GM11168 (cell line): ENCODE data around the gene STXBP2.

Source experiments
- in situ Hi-C: fragments of 300-500 bp; cut with MboI; formaldehyde crosslinking; loops from one replicate; pipeline ENCODE4 v1.12.0; 2022; ENCODE audit warnings: low sequenced_read_pairs; ENCODE audit not compliant: unreplicated experiment

STXBP2 gene

DNA sequence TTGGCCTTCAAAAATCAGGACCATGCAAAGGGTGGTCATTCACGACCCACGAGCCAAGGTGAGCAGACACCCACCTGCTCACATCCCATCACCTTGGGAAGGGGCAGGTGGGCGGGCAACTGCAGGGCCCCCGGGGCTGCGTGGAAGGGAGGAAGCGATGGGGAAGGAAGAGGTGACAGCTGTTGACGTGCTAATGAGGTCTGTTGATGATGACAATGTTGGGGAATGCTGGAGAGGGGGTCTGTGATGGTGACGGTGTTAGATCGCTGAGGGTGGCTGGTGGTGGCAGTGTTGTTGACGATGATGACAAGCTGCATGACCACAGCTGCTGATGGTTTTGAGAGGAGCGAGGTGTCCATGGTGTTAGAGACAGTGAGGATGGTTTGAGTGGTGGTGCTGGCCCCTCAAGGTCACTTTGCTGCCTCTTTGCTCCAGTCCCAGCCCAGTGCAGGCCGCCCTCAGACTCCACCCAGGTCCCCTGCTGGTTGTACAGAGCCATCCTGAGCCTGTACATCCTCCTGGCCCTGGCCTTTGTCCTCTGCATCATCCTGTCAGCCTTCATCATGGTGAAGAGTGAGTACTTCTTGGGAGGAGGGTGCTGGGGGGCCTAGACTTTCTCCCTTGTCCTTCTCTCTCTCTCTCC lies 40.9 kb downstream of the STXBP2 start:
- in situ Hi-C loops = no loop called here

DNA sequence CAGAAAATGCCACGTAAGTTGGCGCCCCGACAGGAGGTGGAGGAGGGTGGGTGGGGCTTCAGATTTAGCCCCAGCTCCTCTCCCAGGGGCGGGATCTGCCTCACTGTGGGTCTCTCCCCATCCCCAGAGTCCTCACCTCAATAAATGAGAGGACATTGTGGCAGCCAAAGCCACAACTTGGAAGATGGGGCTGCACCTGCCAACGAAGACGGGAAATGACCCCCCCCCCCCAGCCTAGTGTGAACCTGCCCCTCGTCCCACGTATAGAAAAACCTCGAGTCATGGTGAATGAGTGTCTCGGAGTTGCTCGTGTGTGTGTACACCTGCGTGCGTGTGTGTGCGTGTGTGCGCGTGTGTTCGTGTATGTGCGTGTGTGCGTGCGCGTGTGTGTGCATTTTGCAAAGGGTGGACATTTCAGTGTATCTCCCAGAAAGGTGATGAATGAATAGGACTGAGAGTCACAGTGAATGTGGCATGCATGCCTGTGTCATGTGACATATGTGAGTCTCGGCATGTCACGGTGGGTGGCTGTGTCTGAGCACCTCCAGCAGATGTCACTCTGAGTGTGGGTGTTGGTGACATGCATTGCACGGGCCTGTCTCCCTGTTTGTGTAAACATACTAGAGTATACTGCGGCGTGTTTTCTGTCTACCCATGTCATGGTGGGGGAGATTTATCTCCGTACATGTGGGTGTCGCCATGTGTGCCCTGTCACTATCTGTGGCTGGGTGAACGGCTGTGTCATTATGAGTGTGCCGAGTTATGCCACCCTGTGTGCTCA lies 42.3 kb downstream of the STXBP2 start:
- in situ Hi-C loops = no loop called here

- in situ Hi-C loops = loop anchor here (5.0 kb wide), 1 partner anchor 117 kb away; no protein-coding TSS in a partner anchor
Observed at GRCh38 chr19:7679771-7680605, 43.1 kb downstream of the STXBP2 start.

DNA sequence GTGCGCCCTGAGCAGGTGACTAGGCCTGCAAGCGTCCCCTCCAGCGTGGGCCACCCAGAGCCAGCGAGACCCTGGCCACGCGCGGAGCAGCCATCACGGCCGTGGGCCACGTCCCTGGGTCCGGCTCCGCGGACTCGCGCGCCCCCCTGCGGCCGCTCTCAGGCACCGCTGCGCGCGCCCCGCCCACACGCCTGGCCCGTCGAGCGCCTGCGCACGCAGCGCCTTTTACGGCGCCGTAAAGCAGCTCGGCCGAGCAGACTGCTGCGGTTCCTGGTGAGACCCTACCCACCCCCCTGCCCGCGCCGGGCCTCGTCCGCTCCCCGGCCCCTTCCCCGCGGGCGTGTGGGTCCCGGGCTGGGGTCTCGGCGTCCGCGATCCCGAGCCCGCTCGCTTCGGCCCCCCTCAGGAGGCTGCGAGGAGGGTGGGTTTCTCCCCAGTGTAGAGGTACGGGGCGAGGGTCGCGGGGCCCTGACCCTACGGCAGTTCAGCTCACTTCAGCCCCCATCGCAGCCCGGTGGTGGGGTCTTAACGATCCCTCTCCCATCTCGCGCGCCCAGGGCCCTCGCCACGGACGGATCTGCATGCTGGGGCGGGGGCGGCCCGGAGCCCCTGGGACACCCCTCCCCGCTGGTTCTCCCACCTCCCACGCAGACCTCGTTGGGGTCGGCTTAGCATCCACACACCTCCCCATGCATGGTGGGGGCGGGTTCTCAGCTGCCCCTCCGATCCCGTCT lies 43.9 kb downstream of the STXBP2 start, which contains the start of gene TRAPPC5:
TSS of gene TRAPPC5 (plus strand) at position 228 of the 734 bp plus-strand sequence. CDS start 1,421 bp downstream, outside the sequence.
- in situ Hi-C loops = loop anchor here (5.0 kb wide), 1 partner anchor 117 kb away; no protein-coding TSS in a partner anchor

- in situ Hi-C loops = loop anchor here (5.0 kb wide), 1 partner anchor 116 kb away; no protein-coding TSS in a partner anchor
Observed at GRCh38 chr19:7681340-7682174, 44.6 kb downstream of the STXBP2 start.

DNA sequence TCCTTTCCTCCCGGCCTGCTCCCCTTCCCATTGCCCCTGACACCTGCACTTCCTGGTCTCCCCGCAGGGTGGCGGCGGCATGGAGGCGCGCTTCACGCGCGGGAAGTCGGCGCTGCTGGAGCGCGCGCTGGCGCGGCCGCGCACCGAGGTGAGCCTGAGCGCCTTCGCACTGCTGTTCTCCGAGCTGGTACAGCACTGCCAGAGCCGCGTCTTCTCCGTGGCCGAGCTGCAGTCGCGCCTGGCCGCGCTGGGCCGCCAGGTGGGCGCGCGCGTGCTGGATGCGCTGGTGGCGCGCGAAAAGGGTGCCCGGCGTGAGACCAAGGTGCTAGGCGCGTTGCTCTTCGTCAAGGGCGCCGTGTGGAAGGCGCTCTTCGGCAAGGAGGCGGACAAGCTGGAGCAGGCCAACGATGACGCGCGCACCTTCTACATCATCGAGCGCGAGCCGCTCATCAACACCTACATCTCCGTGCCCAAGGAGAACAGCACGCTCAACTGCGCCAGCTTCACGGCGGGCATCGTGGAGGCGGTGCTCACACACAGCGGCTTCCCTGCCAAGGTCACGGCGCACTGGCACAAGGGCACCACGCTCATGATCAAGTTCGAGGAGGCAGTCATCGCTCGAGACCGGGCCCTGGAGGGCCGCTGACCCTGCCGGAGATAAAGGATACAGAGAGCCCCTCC lies 45.4 kb downstream of the STXBP2 start:
- in situ Hi-C loops = loop anchor here (5.0 kb wide), 1 partner anchor 115 kb away; no protein-coding TSS in a partner anchor

DNA sequence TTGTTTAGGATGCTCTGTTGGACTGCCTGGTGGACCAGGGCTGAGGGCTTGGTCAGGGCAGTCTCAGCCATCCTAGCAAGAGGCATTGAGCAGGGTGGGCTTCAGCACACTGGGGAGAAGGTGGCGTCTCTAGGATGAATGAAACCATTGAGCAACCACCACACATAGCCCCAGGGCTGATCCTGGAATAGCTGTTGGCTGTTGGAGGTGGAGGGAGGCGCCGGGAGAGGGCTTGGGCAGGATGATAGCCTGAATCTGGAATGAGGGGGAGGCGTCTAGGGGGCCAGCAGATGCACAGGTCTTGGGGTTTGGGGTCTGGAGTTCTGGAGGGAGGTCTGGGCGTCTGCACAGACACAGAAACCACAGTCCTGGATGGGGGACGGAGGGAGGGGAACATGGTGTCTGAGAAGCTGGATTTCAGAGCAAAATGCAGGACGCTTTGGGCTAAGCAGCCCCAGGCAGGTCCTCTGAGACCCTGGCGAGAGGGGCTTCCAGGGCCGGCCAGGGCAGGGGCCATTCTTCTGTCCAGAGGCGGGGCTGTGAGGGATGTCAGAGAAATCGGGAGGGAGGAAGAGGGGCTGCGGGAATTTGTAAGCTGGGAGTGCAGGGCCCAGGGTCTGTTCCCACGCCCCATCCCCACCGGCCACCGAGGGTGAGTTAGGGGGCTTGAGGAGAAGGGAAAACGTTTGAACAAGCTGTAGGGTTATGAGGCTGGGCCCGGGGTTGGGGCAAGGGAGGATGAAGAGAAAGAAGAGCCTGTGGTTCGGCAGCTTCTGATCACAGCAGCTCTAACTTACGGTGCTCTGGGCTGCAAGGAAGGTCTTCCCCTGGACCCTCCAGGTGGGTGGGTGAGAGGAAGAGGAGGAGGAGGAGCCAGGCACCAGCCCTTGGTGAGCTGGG lies 48.9 kb downstream of the STXBP2 start:
- in situ Hi-C loops = no loop called here

DNA sequence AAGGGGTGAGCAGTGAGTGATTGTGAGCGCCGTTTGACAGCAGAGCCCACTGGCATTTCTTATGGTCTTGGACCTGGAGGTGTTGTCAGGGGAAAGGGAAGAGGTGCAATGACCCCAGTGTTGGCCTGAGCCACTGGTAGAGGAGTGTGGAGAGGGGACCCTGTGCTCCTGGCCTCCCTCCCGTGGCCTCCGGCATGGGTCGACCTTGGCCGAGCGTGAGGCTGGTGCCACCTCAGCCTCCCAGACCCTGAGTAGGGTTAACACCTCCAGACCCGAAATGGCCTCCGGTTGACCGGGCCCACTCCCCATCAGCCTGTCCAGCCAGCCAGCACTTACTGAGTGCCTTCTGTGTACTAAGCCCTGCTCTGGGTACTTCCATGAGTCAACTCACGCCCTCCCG lies 50.3 kb downstream of the STXBP2 start:
- in situ Hi-C loops = no loop called here

DNA sequence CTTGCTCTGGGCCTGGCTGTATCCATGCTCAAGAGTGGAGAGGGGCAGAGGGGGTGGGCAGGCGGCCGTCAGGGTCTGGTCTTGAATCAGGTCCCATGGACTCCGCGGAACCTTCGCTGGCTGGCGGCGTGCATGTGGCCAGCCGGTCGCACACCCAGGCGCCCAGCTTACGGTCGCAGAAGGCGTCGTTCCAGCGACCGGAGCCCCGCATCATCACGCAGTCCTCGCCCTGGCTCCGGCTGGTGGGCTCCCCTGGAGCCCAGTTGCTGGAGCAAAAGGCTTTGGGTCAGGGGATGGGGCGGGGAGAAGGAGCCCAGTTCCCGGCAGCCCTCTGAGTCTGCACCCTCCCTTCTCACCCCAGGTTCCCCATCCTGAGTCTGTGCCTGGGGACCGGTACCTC lies 52.3 kb downstream of the STXBP2 start:
- in situ Hi-C loops = no loop called here

- in situ Hi-C loops = no loop called here
Observed at GRCh38 chr19:7690779-7691258, 53.9 kb downstream of the STXBP2 start.

DNA sequence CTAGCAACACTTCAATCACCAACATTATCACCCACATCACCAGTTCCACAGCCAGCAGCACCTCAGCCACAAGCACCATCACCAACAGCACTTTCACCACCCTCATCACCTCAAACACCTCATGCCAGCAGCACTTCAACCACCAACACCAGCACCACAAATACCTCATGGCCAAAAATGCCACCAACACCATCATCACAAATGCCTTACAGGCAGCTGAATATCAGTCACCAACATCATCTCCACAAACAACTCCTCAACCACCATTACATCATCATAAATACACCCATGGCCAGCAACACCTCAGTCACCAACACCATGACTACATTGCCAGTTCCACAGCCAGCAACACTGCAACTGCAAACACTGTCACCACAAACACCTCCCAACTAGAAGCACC lies 54.6 kb downstream of the STXBP2 start:
- in situ Hi-C loops = no loop called here

DNA sequence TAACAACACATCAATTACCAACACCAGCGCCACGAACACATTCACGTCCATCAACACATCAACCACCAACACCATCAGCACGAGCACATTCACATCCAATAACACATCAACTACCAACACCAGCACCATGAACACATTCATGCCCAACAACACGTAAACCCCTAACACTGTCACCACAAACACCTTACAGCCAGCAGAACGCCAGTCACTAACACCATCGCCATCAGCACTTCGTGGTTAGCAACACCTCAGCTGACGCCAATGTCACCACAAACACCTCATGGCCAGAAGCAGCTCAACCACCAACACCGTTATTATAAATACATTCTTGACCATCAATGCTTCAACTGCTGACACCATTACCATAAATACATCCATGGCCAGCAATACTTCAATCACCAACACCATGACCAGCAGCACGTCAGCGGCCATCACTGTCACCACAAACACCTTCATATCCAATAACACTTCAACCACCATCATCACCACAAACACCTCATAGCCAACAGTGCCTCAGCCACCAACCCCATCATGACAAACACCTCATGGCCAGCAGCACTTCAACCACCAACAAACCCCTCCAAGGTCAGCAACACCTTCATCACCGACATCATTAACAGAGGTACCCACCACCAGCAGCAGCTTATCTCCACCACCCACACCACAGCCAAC lies 55.6 kb downstream of the STXBP2 start:
- in situ Hi-C loops = no loop called here

DNA sequence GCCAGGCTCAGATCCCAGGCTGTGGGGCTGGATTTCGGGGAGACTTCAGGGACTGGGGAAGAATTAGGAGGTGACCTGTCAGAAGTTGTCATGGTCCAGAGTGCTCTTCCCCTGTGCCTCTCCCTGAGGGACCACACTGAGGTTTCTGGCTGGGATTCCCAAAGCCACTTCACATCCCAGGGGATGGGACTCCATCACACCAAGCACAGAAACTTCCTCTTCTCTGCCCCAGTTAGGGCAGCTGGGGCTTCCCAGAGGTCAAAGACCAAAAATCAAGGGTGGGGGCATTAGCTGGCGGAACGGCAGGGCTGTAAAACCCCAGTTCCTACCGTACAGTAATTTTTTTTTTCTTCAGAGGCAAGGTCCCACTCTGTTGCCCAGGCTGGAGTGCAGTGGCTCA lies 57.6 kb downstream of the STXBP2 start:
- in situ Hi-C loops = no loop called here
